ENCODE results near the gene CDH16. TPM values are rescaled to one million over a fixed set of nuclear protein-coding genes. Genes with fewer than 3 reads are reported as not detected.

The CDH16 gene
- total and polyA plus RNA-seq, 2 of the 13 experiments (the other 11 are each of a cell fraction or from before 2014, with no cell fraction given): 2.7 to 3.9 TPM

GRCh38 chr16:66934138-66934838 is 15.6 kb upstream of the CDH16 start, which contains the start of gene CIAO2B (continued):
- TF ChIP-seq ZNF407 (CRISPR knock-in tag; IDR thresholded peaks at IDR 0.05; ENCODE audit: not compliant biosample characterization) (no peak), TFDP2 (CRISPR knock-in tag; IDR thresholded peaks at IDR 0.05) (peak; percentile 81), NFKB2 (CRISPR knock-in tag; IDR thresholded peaks at IDR 0.05; ENCODE audit: borderline replicate concordance) (peak; percentile 95), JARID2 (CRISPR knock-in tag; IDR thresholded peaks at IDR 0.05; ENCODE audit: insufficient replicate concordance) (peak; percentile 90), ZIK1 (CRISPR knock-in tag; IDR thresholded peaks at IDR 0.05; ENCODE audit: borderline replicate concordance, low read depth) (peak; percentile 95), ZNF335 (CRISPR knock-in tag; IDR thresholded peaks at IDR 0.05) (no peak), ZMAT3 (CRISPR knock-in tag; conservative IDR thresholded peaks at IDR 0.05) (peak; percentile 97), ATF4 (CRISPR knock-in tag; IDR thresholded peaks at IDR 0.05) (no peak; a peak in 1 of 4 replicates), ZXDC (CRISPR knock-in tag; IDR thresholded peaks at IDR 0.05) (no peak; the same call in 1 of the 2 replicates), SATB2 (CRISPR knock-in tag; IDR thresholded peaks at IDR 0.05) (peak; percentile 97), THAP9 (CRISPR knock-in tag; IDR thresholded peaks at IDR 0.05; ENCODE audit: borderline replicate concordance) (peak; percentile 64)

All from HepG2 (cell line).